Measurements from ENCODE around the gene HS3ST3B1. TPM values are rescaled to one million over a fixed set of nuclear protein-coding genes. Genes with fewer than 3 reads are reported as not detected.

The HS3ST3B1 gene
- total and polyA plus RNA-seq, 7 donors, result 0.23 to 1.6 (median 0.64) TPM

- Histone ChIP-seq H3K27me3 (ENCODE audit: insufficient read depth in 3 of 3, low read length in 2 of 3) (peaks cover 0 to 90% (median 29%) of the 10 kb centered on the region in 3 donors), H3K4me1 (peaks cover 13% of the 10 kb centered on the region), H3K4me3 (peak overlapping the region; percentile 61), H3K36me3 (ENCODE audit: insufficient read depth in 1 of 2, low read depth in 1 of 2) (no peaks in the 10 kb centered on the region), H3K27ac (no peak overlapping the region), H3K9me3 (no peaks in the 10 kb centered on the region)
- DNase-seq (peak; percentile 55 to 67), ATAC-seq (peak in 3 of 4 donors; percentile 25 to 39 (median 26))
- WGBS, 3 donors, result 2% methylated on average over 50 to 63 of the region's 63 CpGs
- intact Hi-C loops (cut with DNase I), result no loop called here
- TF ChIP-seq CTCF (IDR thresholded peaks at IDR 0.05), result peak; percentile 17
Observed at GRCh38 chr17:14297161-14297851, 3.6 kb upstream of the HS3ST3B1 start.

- Histone ChIP-seq H3K27ac (no peak overlapping the region), H3K4me1 (peaks cover 13% of the 10 kb centered on the region), H3K36me3 (ENCODE audit: insufficient read depth in 1 of 2, low read depth in 1 of 2) (no peaks in the 10 kb centered on the region), H3K27me3 (ENCODE audit: insufficient read depth in 3 of 3, low read length in 2 of 3) (peaks cover 0 to 92% (median 32%) of the 10 kb centered on the region in 3 donors), H3K9me3 (no peaks in the 10 kb centered on the region), H3K4me3 (peak overlapping the region; percentile 61)
- 58 to 68% (median 66%) methylated on average over 37 to 42 of the region's 42 CpGs for WGBS, 3 donors
- DNase-seq, result no peak
- ATAC-seq, result no peak
- intact Hi-C loops (cut with DNase I), result no loop called here
- no peak for TF ChIP-seq CTCF (IDR thresholded peaks at IDR 0.05)
Observed at GRCh38 chr17:14298221-14298946, 2.5 kb upstream of the HS3ST3B1 start.

- Histone ChIP-seq H3K4me1 (peaks cover 13% of the 10 kb centered on the region), H3K27me3 (ENCODE audit: insufficient read depth in 3 of 3, low read length in 2 of 3) (peaks cover 0 to 92% (median 37%) of the 10 kb centered on the region in 3 donors), H3K4me3 (no peak overlapping the region), H3K9me3 (no peaks in the 10 kb centered on the region), H3K27ac (no peak overlapping the region), H3K36me3 (ENCODE audit: insufficient read depth in 1 of 2, low read depth in 1 of 2) (no peaks in the 10 kb centered on the region)
- no peak for DNase-seq
- ATAC-seq, result no peak
- 56 to 71% (median 59%) methylated on average over 8 of the region's 8 CpGs for WGBS, 3 donors
- no peak for TF ChIP-seq CTCF (IDR thresholded peaks at IDR 0.05)
- intact Hi-C loops (cut with DNase I), result no loop called here
Observed at GRCh38 chr17:14298947-14299279, 2.0 kb upstream of the HS3ST3B1 start.

- no peak overlapping the region for H3K27ac ChIP-seq
- H3K9me3 ChIP-seq, result no peaks in the 10 kb centered on the region
- intact Hi-C loops (cut with DNase I), result loop anchor here (5.0 to 10.0 kb wide), 5 partner anchors 87 to 965 kb away; partner anchors contain the start of gene COX10 (in 2 of the 2)
- H3K27me3 ChIP-seq (ENCODE audit: insufficient read depth in 3 of 3, low read length in 2 of 3), result peaks cover 0 to 93% (median 38%) of the 10 kb centered on the region in 3 donors
- peak overlapping the region; percentile 30 for H3K4me3 ChIP-seq
- ATAC-seq (no peak), DNase-seq (peak in 1 of 2 donors; percentile 48)
- H3K4me1 ChIP-seq, result peaks cover 13% of the 10 kb centered on the region
- no peaks in the 10 kb centered on the region for H3K36me3 ChIP-seq (ENCODE audit: insufficient read depth in 1 of 2, low read depth in 1 of 2)
- no peak for TF ChIP-seq CTCF (IDR thresholded peaks at IDR 0.05)
- WGBS, 3 donors, result 15 to 30% (median 24%) methylated on average over 52 of the region's 52 CpGs
Observed at GRCh38 chr17:14299280-14300141, 1.4 kb upstream of the HS3ST3B1 start.
